Psoas muscle (tissue), 8 donors: ENCODE data around the gene NF1. TPM values are rescaled to one million over a fixed set of nuclear protein-coding genes. Genes with fewer than 3 reads are reported as not detected.
"Not testable (repeated sequence)": the region's sequence is repeated elsewhere in the genome, so short reads cannot be mapped to it uniquely, and the experiment has no call there.

Experiments used
- ATAC-seq, 4 donors: fragments of 200-7000 bp; cut with Tn5 transposase; one replicate each; pipeline ENCODE4 v1.9.1; 2020; ENCODE audit warnings: moderate library complexity in 3 of 4, mild to moderate bottlenecking in 2 of 4
- DNase-seq, 2 donors: peaks; one replicate each; pipeline ENCODE4 v3.0.0-alpha.2; 2020
- H3K27ac ChIP-seq: fragments of 200-600 bp; one replicate; pipeline ENCODE4 v1.8.0; 2022
- H3K27me3 ChIP-seq, 3 donors: fragments of 200-600 bp in 1 of 3; one replicate each; pipeline versions ENCODE4 v1.6.1 to v1.8.0; 2013 to 2022; ENCODE audit warnings: low read length in 2 of 3, mild to moderate bottlenecking in 2 of 3, moderate library complexity in 1 of 3; ENCODE audit not compliant: insufficient read depth in 3 of 3
- H3K36me3 ChIP-seq, 2 donors: fragments of 200-600 bp in 1 of 2; one replicate each; pipeline versions ENCODE4 v1.6.1 to v1.8.0; 2013 to 2022; ENCODE audit warnings: low read depth in 1 of 2, mild to moderate bottlenecking in 1 of 2, moderate library complexity in 1 of 2; ENCODE audit not compliant: insufficient read depth in 1 of 2
- H3K4me1 ChIP-seq: fragments of 200-600 bp; one replicate; pipeline ENCODE4 v1.8.0; 2022
- H3K4me3 ChIP-seq: fragments of 200-600 bp; one replicate; pipeline ENCODE4 v1.8.0; 2022; ENCODE audit warnings: mild to moderate bottlenecking
- H3K9me3 ChIP-seq: fragments of 200-600 bp; one replicate; pipeline ENCODE4 v1.8.0; 2022
- WGBS, 3 donors: extraction: QIAGEN DNeasy Blood & Tissue Kit; methylation state at CpG; one replicate each; pipeline versions ENCODE4 v1.1.6 to v1.1.7; 2013; 5-methylcytosine and 5-hydroxymethylcytosine counted together
- intact Hi-C, 2 donors: fragments of 100-400 bp; cut with DNase I; formaldehyde crosslinking; loops; one replicate each; pipeline versions ENCODE4 v1.11.0 to v1.14.2; 2022
- long read RNA-seq, 2 donors: library from polyadenylated mRNA; unstranded; transcript quantifications; one replicate each; pipeline ENCODE4 v2.0.0, GENCODE V29; 2021
- polyA plus RNA-seq, 3 donors: library from polyadenylated mRNA; stranded (reverse); fragments of 200-250 nt; gene quantifications; one replicate each; pipeline ENCODE4 v1.2.3, GENCODE V29; 2013
- total RNA-seq, 4 donors: library from RNA; stranded (reverse); fragmentation: NEBNext Ultra II Directional in 2 of 4; extraction: Animal tissue kit (Norgen Biotek cat#: 25700) in 2 of 4; gene quantifications; one replicate each; pipeline versions ENCODE4 v1.2.1 to v1.2.4, GENCODE V29; 2021 to 2023
- TF ChIP-seq, protein P1 (sequence below): fragments of 200-600 bp; IDR thresholded peaks from one replicate; pipeline ENCODE4 v1.8.0; 2022; ENCODE audit warnings: antibody characterized with exemption
- donor health status: healthy with polysubstance abuse.
- donor health status: DM: no; HTN: no; CAD: no; lungs with moderate emphysema.
- donor health status: Bipolar disorder and iron deficiency.
- donor health status: healthy.
- donor health status: DM: yes; HTN: yes; CAD: no.
- donor health status: DM: no; HTN: no; CAD: no.
- donor health status: DM: no; HTN: no; CAD: no.
- donor health status: DM: yes; HTN: yes; CAD: no.

The NF1 gene
- 10 to 100 TPM; 27.4 to 35.5 (median 27.9) TPM for total RNA-seq
- polyA plus RNA-seq, result 1 to 10 TPM; 3.5 to 8.1 (median 3.6) TPM
- long read RNA-seq, donor 1, partial matches to known transcripts, result 2 of 5 reads
- long read RNA-seq, donor 1, other reads (novel, unspliced or antisense), result 3 of 5 reads
- long read RNA-seq, donor 2, partial matches to known transcripts, result 3 of 5 reads
- long read RNA-seq, donor 2, other reads (novel, unspliced or antisense), result 2 of 5 reads

DNA sequence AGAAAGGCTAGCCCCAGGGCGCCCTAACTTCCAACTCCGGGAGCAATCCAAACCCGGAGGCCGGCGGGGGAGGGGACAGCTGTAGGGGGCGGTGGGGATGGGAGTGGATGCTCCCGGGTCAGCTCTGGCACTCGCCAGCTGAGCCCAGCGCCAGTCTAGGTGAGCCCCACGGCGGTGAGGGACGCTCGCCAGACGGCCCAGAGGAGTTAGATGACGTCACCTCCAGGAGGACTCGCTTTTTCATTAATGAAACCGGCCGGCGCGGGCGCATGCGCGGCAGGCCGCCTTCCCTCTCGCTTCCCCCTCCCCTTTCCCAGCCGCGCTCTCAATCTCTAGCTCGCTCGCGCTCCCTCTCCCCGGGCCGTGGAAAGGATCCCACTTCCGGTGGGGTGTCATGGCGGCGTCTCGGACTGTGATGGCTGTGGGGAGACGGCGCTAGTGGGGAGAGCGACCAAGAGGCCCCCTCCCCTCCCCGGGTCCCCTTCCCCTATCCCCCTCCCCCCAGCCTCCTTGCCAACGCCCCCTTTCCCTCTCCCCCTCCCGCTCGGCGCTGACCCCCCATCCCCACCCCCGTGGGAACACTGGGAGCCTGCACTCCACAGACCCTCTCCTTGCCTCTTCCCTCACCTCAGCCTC lies at the start of gene NF1:
Gene NF1, plus strand, starts transcription at position 378 of the 636 bp plus-strand sequence. CDS start 333 bp downstream, outside the sequence.
- Histone ChIP-seq H3K9me3 (no peaks in the 10 kb centered on the region), H3K27ac (peak within 1 kb of the TSS; percentile 90), H3K4me1 (peaks cover 4% of the 10 kb centered on the region), H3K36me3 (no peaks in the 10 kb centered on the region), H3K27me3 (no peaks in the 10 kb centered on the region), H3K4me3 (peak within 1 kb of the TSS; percentile 91)
- TF ChIP-seq, protein P1, sequence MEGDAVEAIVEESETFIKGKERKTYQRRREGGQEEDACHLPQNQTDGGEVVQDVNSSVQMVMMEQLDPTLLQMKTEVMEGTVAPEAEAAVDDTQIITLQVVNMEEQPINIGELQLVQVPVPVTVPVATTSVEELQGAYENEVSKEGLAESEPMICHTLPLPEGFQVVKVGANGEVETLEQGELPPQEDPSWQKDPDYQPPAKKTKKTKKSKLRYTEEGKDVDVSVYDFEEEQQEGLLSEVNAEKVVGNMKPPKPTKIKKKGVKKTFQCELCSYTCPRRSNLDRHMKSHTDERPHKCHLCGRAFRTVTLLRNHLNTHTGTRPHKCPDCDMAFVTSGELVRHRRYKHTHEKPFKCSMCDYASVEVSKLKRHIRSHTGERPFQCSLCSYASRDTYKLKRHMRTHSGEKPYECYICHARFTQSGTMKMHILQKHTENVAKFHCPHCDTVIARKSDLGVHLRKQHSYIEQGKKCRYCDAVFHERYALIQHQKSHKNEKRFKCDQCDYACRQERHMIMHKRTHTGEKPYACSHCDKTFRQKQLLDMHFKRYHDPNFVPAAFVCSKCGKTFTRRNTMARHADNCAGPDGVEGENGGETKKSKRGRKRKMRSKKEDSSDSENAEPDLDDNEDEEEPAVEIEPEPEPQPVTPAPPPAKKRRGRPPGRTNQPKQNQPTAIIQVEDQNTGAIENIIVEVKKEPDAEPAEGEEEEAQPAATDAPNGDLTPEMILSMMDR, result no peak
- 0 to 1% (median 0%) methylated on average over 13 to 45 of the region's 45 CpGs for WGBS, 3 donors
- intact Hi-C loops, result no loop called here
- peak; percentile 96 to 98 for DNase-seq
- peak; percentile 98 to 99 (median 99) for ATAC-seq

DNA sequence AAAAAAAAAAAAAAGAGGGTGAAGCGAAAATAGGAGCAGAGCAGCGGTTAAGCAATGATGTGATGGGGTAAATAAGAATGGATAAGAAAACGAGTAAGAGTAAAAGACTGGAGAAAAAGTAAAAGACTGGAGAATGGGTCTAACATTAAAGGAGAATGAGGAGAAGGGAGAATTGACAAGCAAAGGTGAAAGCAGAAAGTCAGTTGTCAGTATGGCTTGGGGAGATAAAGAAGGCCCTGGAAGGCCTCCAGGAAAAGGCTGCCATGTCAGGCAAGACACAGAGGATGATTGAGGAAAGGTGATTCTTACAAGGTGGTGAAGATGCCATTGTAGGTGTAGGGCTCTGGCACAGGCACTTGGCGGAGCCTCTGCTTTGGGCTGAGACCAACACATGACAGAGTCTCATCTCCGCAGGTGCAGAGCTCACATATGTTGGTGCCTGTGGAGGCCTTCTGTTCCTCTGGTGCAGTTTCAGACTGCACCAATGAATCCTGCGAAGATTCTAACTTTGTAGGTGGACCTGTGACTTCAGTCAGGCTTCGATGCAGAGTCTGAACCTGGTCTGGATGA lies 47.8 kb upstream of the NF1 start:
- H3K27ac ChIP-seq, H3K9me3 ChIP-seq, H3K4me3 ChIP-seq, H3K36me3 ChIP-seq, H3K27me3 ChIP-seq, DNase-seq, H3K4me1 ChIP-seq, intact Hi-C loops, ATAC-seq: not testable (repeated sequence)
- WGBS, 3 donors, result 92 to 97% (median 93%) methylated on average over 3 to 5 of the region's 7 CpGs

- no peaks in the 10 kb centered on the region for H3K36me3 ChIP-seq
- no peaks in the 10 kb centered on the region for H3K9me3 ChIP-seq
- no peak for ATAC-seq
- H3K4me3 ChIP-seq, result no peak overlapping the region
- H3K4me1 ChIP-seq, result no peaks in the 10 kb centered on the region
- intact Hi-C loops, result no loop called here
- TF ChIP-seq, protein P1, result no peak
- no peak for DNase-seq
- no peak overlapping the region for H3K27ac ChIP-seq
- H3K27me3 ChIP-seq, result no peaks in the 10 kb centered on the region
These were observed 46.6 kb upstream of the NF1 start for GRCh38 chr17:31048142-31048541.

DNA sequence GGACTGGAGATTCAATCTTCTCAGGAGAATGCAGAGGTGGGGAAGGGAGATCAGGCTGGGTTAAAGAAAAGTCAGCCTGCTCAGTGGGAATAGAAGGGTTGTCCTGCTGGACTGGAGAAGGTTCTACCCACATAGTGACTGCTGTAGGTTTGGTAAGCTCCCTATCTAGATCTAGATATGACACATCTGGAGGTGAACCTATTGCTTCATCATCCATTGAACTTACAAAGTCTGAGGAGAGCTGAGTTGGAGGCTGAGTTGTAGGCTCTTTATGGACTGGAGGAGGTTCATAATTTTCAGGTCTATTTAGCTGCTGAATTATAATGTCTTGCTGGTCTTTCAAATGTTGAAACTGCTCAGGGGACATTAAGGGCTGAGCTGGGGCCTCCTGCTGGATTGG lies 46.0 kb upstream of the NF1 start:
- H3K27me3 ChIP-seq, result no peaks in the 10 kb centered on the region
- H3K4me3 ChIP-seq, result no peak overlapping the region
- no peak overlapping the region for H3K27ac ChIP-seq
- H3K9me3 ChIP-seq, result no peaks in the 10 kb centered on the region
- ATAC-seq, result no peak
- TF ChIP-seq, protein P1, result no peak
- intact Hi-C loops, result no loop called here
- no peaks in the 10 kb centered on the region for H3K36me3 ChIP-seq
- no peak for DNase-seq
- no peaks in the 10 kb centered on the region for H3K4me1 ChIP-seq

GRCh38 chr17:31050948-31051347 lies 43.8 kb upstream of the NF1 start:
- H3K27me3 ChIP-seq, result no peaks in the 10 kb centered on the region
- TF ChIP-seq, protein P1, result no peak
- no peak overlapping the region for H3K4me3 ChIP-seq
- DNase-seq (no peak), ATAC-seq (no peak)
- H3K36me3 ChIP-seq, result no peaks in the 10 kb centered on the region
- H3K9me3 ChIP-seq, result no peaks in the 10 kb centered on the region
- intact Hi-C loops, result no loop called here
- H3K4me1 ChIP-seq, result no peaks in the 10 kb centered on the region
- H3K27ac ChIP-seq, result no peak overlapping the region
- WGBS, 3 donors, result 89 to 95% (median 92%) methylated on average over 9 of the region's 9 CpGs
